ENCODE data around the gene SLC35F1.

SLC35F1 gene

DNA sequence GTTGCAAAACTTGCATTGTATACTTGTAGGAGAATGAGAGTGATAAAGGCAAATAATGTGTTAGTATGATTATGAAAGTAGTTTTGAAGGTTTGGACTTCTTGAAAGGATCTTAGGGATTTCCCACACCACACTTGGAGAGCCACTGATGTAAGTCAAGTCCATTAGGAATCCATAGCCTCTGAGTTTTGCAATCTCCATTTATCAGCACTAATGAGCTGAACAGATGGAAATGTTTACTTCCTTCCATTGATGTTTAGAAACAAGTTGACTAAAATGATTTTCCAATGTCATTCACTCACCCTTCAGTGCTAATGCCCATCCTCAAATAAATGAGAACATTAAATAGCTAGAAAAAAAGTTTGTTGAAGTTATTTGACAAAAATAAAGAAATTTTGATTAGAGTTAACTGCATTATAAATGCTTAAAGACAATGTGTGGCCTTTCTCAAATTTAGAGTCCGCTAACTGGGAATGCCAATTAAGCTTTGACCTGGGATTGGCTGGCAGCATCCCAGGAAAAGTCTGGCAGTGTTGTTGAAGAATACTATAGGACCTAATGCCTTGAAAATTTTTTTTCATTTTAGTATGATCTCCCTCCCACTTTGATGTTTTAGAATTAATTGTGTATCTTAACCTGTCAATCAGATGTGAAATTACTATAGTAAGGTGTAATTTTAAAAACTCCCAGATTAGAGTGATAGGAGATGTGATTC, 68.0 kb downstream of the SLC35F1 start:
- TF ChIP-seq, protein P1, sequence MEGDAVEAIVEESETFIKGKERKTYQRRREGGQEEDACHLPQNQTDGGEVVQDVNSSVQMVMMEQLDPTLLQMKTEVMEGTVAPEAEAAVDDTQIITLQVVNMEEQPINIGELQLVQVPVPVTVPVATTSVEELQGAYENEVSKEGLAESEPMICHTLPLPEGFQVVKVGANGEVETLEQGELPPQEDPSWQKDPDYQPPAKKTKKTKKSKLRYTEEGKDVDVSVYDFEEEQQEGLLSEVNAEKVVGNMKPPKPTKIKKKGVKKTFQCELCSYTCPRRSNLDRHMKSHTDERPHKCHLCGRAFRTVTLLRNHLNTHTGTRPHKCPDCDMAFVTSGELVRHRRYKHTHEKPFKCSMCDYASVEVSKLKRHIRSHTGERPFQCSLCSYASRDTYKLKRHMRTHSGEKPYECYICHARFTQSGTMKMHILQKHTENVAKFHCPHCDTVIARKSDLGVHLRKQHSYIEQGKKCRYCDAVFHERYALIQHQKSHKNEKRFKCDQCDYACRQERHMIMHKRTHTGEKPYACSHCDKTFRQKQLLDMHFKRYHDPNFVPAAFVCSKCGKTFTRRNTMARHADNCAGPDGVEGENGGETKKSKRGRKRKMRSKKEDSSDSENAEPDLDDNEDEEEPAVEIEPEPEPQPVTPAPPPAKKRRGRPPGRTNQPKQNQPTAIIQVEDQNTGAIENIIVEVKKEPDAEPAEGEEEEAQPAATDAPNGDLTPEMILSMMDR (conservative IDR thresholded peaks at IDR 0.05; ENCODE audit: control insufficient read depth, insufficient read depth, low read depth, low read length): no peak
- DNase-seq (ENCODE audit: low read depth): no peak
- no peak overlapping the region for H3K4me3 ChIP-seq (ENCODE audit: control insufficient read depth, low read depth, low read length)

DNA sequence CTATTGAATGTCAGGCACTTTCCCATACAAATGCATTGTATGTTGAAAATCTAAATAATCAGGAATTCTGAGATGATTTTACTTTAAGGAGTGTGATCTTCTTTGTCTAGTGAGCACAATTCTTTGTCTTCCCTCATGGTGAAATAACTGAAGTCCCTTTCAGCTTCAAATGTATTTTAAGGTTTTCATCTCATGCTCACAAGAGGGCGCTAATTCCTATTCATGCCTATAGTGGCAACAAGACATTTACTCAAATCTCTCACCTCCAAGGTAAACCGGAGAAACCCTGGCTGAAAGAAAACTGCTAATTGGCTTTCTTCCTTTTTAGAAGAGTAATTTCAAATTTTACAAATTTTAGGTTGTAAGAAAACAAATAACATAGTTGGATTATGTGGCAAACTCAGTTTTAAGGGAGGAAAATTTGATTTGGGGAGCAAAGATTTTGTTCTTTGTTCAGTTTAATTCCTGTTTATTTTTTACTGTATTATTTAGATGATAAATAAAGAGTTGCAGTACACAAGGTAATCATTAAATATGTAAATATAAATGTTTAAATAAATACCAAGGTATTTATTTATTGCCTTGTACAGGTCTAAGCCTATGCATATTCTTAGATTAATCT, 69.1 kb downstream of the SLC35F1 start:
- peak; percentile 56 for DNase-seq (ENCODE audit: low read depth)
- H3K4me3 ChIP-seq (ENCODE audit: control insufficient read depth, low read depth, low read length): no peak overlapping the region
- TF ChIP-seq, protein P1 (conservative IDR thresholded peaks at IDR 0.05; ENCODE audit: control insufficient read depth, insufficient read depth, low read depth, low read length): peak; percentile 72

DNA sequence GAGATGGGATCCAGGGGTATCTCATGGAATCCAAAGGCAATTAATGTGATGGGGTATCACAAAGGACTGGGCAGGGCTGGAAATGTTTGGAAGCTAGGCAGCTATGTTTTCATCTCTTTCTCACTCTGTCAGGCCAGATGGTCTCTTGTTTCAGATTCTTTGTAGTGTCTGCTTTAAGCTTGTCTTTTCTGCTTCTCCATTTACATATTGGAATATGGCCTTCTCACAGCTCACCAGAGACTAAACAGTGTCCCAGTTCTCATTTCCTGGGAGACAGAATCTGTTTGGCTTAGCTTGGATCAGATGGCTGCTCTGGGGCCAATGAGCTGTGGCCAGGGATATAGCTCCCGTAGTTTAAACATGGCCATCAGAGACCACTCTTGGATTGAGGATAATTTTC, 78.9 kb downstream of the SLC35F1 start:
- no peak for DNase-seq (ENCODE audit: low read depth)
- TF ChIP-seq, protein P1 (conservative IDR thresholded peaks at IDR 0.05; ENCODE audit: control insufficient read depth, insufficient read depth, low read depth, low read length): no peak
- no peak overlapping the region for H3K4me3 ChIP-seq (ENCODE audit: control insufficient read depth, low read depth, low read length)

DNA sequence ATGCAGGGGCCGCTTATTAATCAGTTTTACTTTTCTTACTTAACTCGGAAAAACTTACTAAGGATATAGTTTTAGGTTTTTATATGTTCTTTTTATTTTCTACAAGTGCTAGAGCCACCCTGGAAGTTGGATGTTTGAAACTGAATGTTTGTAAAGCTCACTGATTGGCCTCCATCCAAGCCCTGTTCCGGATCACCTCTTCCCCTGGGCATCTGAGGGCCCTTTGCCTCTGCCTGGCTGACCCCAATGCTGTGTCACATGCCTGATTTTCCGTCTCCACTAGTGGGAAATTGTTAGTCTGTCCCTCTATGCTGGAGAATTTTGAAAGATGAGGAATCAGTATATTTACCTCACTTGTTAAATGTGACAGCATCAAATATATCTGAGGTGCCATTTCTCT, 79.3 kb downstream of the SLC35F1 start:
- DNase-seq (ENCODE audit: low read depth): no peak
- TF ChIP-seq, protein P1 (conservative IDR thresholded peaks at IDR 0.05; ENCODE audit: control insufficient read depth, insufficient read depth, low read depth, low read length): no peak
- no peak overlapping the region for H3K4me3 ChIP-seq (ENCODE audit: control insufficient read depth, low read depth, low read length)

DNA sequence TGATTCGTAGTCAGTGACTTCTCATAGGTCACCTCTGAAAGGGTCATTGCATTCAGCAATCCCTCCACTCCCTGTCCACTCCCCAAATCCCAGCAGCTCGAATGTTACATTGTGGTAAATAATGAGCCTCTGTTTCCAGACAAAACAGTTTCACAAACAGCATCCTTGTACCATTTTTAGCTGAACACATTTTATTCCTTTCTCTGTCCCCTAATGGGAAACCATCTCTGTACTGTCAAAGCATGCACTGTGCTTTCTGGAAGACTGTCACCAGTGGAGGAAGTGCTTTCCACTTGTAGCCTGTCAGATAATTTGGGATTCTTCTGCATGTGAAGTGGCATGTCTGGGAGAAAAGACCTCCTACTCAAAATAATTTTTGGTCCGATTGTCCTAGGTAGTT, 82.0 kb downstream of the SLC35F1 start:
- DNase-seq (ENCODE audit: low read depth): no peak
- TF ChIP-seq, protein P1 (conservative IDR thresholded peaks at IDR 0.05; ENCODE audit: control insufficient read depth, insufficient read depth, low read depth, low read length): no peak
- H3K4me3 ChIP-seq (ENCODE audit: control insufficient read depth, low read depth, low read length): no peak overlapping the region

DNA sequence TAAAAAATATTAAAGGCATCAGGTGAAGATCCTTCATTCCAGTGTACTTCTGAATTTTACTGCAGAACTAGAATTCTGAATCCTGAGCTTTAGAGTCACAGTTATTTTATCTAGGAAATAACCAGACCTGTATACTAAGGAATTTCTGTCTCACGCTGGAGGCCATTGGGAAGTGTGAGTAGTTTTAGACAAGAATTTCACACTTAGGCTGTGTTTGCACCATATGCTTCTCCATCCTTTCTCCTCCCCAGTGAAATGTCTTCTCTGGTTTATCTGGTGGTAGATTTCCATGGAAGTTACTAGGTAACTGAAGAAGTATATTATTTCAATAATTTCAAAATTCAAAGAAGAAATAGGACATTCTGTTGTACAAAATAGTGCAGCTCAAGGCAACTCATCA, 83.1 kb downstream of the SLC35F1 start:
- no peak for DNase-seq (ENCODE audit: low read depth)
- H3K4me3 ChIP-seq (ENCODE audit: control insufficient read depth, low read depth, low read length): no peak overlapping the region
- TF ChIP-seq, protein P1 (conservative IDR thresholded peaks at IDR 0.05; ENCODE audit: control insufficient read depth, insufficient read depth, low read depth, low read length): no peak

Data from fibroblast of mammary gland (primary cell).